Measurements from ENCODE around the gene TMEM60.

The TMEM60 gene

GRCh38 chr7:77752016-77752415, 46.2 kb downstream of the TMEM60 start:
- no peak for TF ChIP-seq CTCF (IDR thresholded peaks at IDR 0.05; ENCODE audit: low read depth, low read length)
- TF ChIP-seq EZH2phosphoT487 (IDR thresholded peaks at IDR 0.05; ENCODE audit: low read depth) = no peak
- Histone ChIP-seq H3K27me3 (ENCODE audit: low read depth, low read length) (no peaks in the 10 kb centered on the region), H2AFZ (ENCODE audit: low read depth, low read length) (no peak overlapping the region), H3K9me3 (ENCODE audit: insufficient read depth, low read length) (no peaks in the 10 kb centered on the region), H4K20me1 (ENCODE audit: insufficient read depth, low read length) (peaks cover 9% of the 10 kb centered on the region; the same call in 1 of the 2 replicates), H3K27ac (ENCODE audit: low read length) (no peak overlapping the region), H3K4me1 (ENCODE audit: low read length) (no peaks in the 10 kb centered on the region; the same call in 1 of the 2 replicates), H3K4me3 (ENCODE audit: low read length) (no peak overlapping the region), H3K4me2 (ENCODE audit: low read length) (no peak overlapping the region), H3K36me3 (replicated peaks; ENCODE audit: low read depth, low read length) (peaks cover 2% of the 10 kb centered on the region), H3K9ac (ENCODE audit: low read length) (no peak overlapping the region), H3K79me2 (ENCODE audit: low read length) (peaks cover 3% of the 10 kb centered on the region; the same call in 1 of the 2 replicates)

GRCh38 chr7:77747718-77748117, 50.5 kb downstream of the TMEM60 start:
- H3K27me3 ChIP-seq (ENCODE audit: low read depth, low read length) = no peaks in the 10 kb centered on the region
- H2AFZ ChIP-seq (ENCODE audit: low read depth, low read length) = no peak overlapping the region
- no peak overlapping the region for H3K9ac ChIP-seq (ENCODE audit: low read length)
- peaks cover 8% of the 10 kb centered on the region for H3K4me1 ChIP-seq (ENCODE audit: low read length)
- peaks cover 1% of the 10 kb centered on the region; the same call in 1 of the 2 replicates for H3K79me2 ChIP-seq (ENCODE audit: low read length)
- H3K27ac ChIP-seq (ENCODE audit: low read length) = no peak overlapping the region
- peaks cover 7% of the 10 kb centered on the region; the same call in 1 of the 2 replicates for H4K20me1 ChIP-seq (ENCODE audit: insufficient read depth, low read length)
- TF ChIP-seq EZH2phosphoT487 (IDR thresholded peaks at IDR 0.05; ENCODE audit: low read depth) = no peak
- peaks cover 2% of the 10 kb centered on the region for H3K36me3 ChIP-seq (replicated peaks; ENCODE audit: low read depth, low read length)
- H3K4me3 ChIP-seq (ENCODE audit: low read length) = no peak overlapping the region
- H3K4me2 ChIP-seq (ENCODE audit: low read length) = no peak overlapping the region
- H3K9me3 ChIP-seq (ENCODE audit: insufficient read depth, low read length) = no peaks in the 10 kb centered on the region

GRCh38 chr7:77747178-77747577, 51.1 kb downstream of the TMEM60 start:
- H3K9ac ChIP-seq (ENCODE audit: low read length) = no peak overlapping the region
- no peak overlapping the region for H3K27ac ChIP-seq (ENCODE audit: low read length)
- H3K9me3 ChIP-seq (ENCODE audit: insufficient read depth, low read length) = no peaks in the 10 kb centered on the region
- H3K27me3 ChIP-seq (ENCODE audit: low read depth, low read length) = no peaks in the 10 kb centered on the region
- peaks cover 8% of the 10 kb centered on the region for H3K4me1 ChIP-seq (ENCODE audit: low read length)
- peaks cover 4% of the 10 kb centered on the region; the same call in 1 of the 2 replicates for H4K20me1 ChIP-seq (ENCODE audit: insufficient read depth, low read length)
- H3K36me3 ChIP-seq (replicated peaks; ENCODE audit: low read depth, low read length) = peaks cover 2% of the 10 kb centered on the region
- TF ChIP-seq CTCF (IDR thresholded peaks at IDR 0.05; ENCODE audit: low read depth, low read length) = no peak
- TF ChIP-seq EZH2phosphoT487 (IDR thresholded peaks at IDR 0.05; ENCODE audit: low read depth) = no peak
- no peaks in the 10 kb centered on the region for H3K79me2 ChIP-seq (ENCODE audit: low read length)
- H3K4me2 ChIP-seq (ENCODE audit: low read length) = no peak overlapping the region
- no peak overlapping the region for H3K4me3 ChIP-seq (ENCODE audit: low read length)
- H2AFZ ChIP-seq (ENCODE audit: low read depth, low read length) = no peak overlapping the region

- no peak for TF ChIP-seq EZH2phosphoT487 (IDR thresholded peaks at IDR 0.05; ENCODE audit: low read depth)
- TF ChIP-seq CTCF (IDR thresholded peaks at IDR 0.05; ENCODE audit: low read depth, low read length) = no peak
- Histone ChIP-seq H3K4me3 (ENCODE audit: low read length) (no peak overlapping the region), H3K4me1 (ENCODE audit: low read length) (peaks cover 8% of the 10 kb centered on the region), H2AFZ (ENCODE audit: low read depth, low read length) (no peak overlapping the region), H4K20me1 (ENCODE audit: insufficient read depth, low read length) (peaks cover 4% of the 10 kb centered on the region; the same call in 1 of the 2 replicates), H3K79me2 (ENCODE audit: low read length) (no peaks in the 10 kb centered on the region), H3K27me3 (ENCODE audit: low read depth, low read length) (no peaks in the 10 kb centered on the region), H3K4me2 (ENCODE audit: low read length) (no peak overlapping the region), H3K9ac (ENCODE audit: low read length) (no peak overlapping the region), H3K9me3 (ENCODE audit: insufficient read depth, low read length) (no peaks in the 10 kb centered on the region), H3K27ac (ENCODE audit: low read length) (no peak overlapping the region), H3K36me3 (replicated peaks; ENCODE audit: low read depth, low read length) (peaks cover 2% of the 10 kb centered on the region)
These were observed 51.4 kb downstream of the TMEM60 start for GRCh38 chr7:77746824-77747165.

All from OCI-LY3 (cell line).